WTC11 (cell line): ENCODE measurements around the gene ARSA.

Experiments
- FOXK1 ChIP-seq: sonication (generic); formaldehyde crosslinking; IDR thresholded peaks from 2 replicates; pipeline ENCODE4 v1.8.0; 2022; ENCODE audit warnings: mild to moderate bottlenecking, moderate library complexity, missing genetic modification reagents
- JUN ChIP-seq: sonication (generic); formaldehyde crosslinking; IDR thresholded peaks from 2 replicates; pipeline ENCODE4 v1.8.0; 2023; ENCODE audit warnings: mild to moderate bottlenecking, missing genetic modification reagents
- MXD4 ChIP-seq: fragments of 250-450 bp; sonication (Bioruptor Pico); IDR thresholded peaks from 2 replicates; pipeline ENCODE4 v1.8.0; 2021; ENCODE audit warnings: mild to moderate bottlenecking, moderate library complexity, borderline replicate concordance
- TF ChIP-seq, protein P1 (sequence below): sonication (generic); formaldehyde crosslinking; conservative IDR thresholded peaks from 2 replicates; pipeline ENCODE4 v1.8.1; 2022; ENCODE audit warnings: mild to moderate bottlenecking, missing genetic modification reagents
- TF ChIP-seq, protein P2 (sequence below): sonication (generic); formaldehyde crosslinking; IDR thresholded peaks from 2 replicates; pipeline ENCODE4 v1.8.0; 2022; ENCODE audit warnings: mild to moderate bottlenecking, missing genetic modification reagents
- TF ChIP-seq, protein P3 (sequence below): fragments of 200-600 bp; IDR thresholded peaks from 2 replicates; pipeline ENCODE4 v1.8.0; 2022; ENCODE audit warnings: antibody characterized with exemption
- TF ChIP-seq, protein P4 (sequence below): sonication (generic); formaldehyde crosslinking; IDR thresholded peaks from 2 replicates; pipeline ENCODE4 v1.8.1; 2023; ENCODE audit warnings: mild to moderate bottlenecking, missing genetic modification reagents, borderline replicate concordance
- TF ChIP-seq, protein P5 (sequence below): fragments of 250-450 bp; sonication (Bioruptor Pico); IDR thresholded peaks from 2 replicates; pipeline ENCODE4 v1.9.0; 2021; ENCODE audit warnings: mild to moderate bottlenecking

DNA sequence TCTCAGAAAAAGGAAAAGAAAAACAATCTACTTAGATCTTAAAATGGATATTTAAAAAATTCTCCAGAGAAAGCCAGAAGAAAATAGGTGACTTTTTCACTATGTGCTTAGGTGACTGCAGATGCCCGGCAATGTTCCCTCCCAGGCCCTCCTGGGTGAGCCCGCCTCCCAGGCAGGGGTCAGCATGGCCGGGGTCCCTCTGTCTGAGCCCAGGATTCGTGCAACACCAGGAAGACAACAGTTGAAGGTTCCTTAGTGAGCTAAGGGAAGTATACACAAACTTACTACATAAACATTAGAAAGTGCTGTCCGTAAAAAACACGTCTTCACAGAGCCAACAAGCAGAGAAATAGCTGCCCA lies 15.8 kb downstream of the ARSA start:
- TF ChIP-seq, protein P1, sequence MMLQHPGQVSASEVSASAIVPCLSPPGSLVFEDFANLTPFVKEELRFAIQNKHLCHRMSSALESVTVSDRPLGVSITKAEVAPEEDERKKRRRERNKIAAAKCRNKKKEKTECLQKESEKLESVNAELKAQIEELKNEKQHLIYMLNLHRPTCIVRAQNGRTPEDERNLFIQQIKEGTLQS (CRISPR knock-in tag), result no peak
- TF ChIP-seq, protein P2, sequence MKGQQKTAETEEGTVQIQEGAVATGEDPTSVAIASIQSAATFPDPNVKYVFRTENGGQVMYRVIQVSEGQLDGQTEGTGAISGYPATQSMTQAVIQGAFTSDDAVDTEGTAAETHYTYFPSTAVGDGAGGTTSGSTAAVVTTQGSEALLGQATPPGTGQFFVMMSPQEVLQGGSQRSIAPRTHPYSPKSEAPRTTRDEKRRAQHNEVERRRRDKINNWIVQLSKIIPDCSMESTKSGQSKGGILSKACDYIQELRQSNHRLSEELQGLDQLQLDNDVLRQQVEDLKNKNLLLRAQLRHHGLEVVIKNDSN, result no peak
- no peak for TF ChIP-seq JUN (CRISPR knock-in tag)
- TF ChIP-seq MXD4 (CRISPR knock-in tag), result no peak
- TF ChIP-seq FOXK1 (CRISPR knock-in tag), result no peak
- TF ChIP-seq, protein P3, sequence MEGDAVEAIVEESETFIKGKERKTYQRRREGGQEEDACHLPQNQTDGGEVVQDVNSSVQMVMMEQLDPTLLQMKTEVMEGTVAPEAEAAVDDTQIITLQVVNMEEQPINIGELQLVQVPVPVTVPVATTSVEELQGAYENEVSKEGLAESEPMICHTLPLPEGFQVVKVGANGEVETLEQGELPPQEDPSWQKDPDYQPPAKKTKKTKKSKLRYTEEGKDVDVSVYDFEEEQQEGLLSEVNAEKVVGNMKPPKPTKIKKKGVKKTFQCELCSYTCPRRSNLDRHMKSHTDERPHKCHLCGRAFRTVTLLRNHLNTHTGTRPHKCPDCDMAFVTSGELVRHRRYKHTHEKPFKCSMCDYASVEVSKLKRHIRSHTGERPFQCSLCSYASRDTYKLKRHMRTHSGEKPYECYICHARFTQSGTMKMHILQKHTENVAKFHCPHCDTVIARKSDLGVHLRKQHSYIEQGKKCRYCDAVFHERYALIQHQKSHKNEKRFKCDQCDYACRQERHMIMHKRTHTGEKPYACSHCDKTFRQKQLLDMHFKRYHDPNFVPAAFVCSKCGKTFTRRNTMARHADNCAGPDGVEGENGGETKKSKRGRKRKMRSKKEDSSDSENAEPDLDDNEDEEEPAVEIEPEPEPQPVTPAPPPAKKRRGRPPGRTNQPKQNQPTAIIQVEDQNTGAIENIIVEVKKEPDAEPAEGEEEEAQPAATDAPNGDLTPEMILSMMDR, result no peak
- TF ChIP-seq, protein P4, sequence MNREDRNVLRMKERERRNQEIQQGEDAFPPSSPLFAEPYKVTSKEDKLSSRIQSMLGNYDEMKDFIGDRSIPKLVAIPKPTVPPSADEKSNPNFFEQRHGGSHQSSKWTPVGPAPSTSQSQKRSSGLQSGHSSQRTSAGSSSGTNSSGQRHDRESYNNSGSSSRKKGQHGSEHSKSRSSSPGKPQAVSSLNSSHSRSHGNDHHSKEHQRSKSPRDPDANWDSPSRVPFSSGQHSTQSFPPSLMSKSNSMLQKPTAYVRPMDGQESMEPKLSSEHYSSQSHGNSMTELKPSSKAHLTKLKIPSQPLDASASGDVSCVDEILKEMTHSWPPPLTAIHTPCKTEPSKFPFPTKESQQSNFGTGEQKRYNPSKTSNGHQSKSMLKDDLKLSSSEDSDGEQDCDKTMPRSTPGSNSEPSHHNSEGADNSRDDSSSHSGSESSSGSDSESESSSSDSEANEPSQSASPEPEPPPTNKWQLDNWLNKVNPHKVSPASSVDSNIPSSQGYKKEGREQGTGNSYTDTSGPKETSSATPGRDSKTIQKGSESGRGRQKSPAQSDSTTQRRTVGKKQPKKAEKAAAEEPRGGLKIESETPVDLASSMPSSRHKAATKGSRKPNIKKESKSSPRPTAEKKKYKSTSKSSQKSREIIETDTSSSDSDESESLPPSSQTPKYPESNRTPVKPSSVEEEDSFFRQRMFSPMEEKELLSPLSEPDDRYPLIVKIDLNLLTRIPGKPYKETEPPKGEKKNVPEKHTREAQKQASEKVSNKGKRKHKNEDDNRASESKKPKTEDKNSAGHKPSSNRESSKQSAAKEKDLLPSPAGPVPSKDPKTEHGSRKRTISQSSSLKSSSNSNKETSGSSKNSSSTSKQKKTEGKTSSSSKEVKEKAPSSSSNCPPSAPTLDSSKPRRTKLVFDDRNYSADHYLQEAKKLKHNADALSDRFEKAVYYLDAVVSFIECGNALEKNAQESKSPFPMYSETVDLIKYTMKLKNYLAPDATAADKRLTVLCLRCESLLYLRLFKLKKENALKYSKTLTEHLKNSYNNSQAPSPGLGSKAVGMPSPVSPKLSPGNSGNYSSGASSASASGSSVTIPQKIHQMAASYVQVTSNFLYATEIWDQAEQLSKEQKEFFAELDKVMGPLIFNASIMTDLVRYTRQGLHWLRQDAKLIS (CRISPR knock-in tag), result no peak
- TF ChIP-seq, protein P5, sequence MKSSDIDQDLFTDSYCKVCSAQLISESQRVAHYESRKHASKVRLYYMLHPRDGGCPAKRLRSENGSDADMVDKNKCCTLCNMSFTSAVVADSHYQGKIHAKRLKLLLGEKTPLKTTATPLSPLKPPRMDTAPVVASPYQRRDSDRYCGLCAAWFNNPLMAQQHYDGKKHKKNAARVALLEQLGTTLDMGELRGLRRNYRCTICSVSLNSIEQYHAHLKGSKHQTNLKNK, result no peak
